ENCODE data around the gene KCNH3.

The KCNH3 gene

GRCh38 chr12:49535921-49536525 is 2.8 kb upstream of the KCNH3 start:
- Histone ChIP-seq H3K9me2 (replicated peaks; ENCODE audit: low read depth, low read length) (no peaks in the 10 kb centered on the region), H3K27me3 (ENCODE audit: insufficient read depth, low read length, poor library complexity, severe bottlenecking) (peaks cover 9% of the 10 kb centered on the region), H3K9me3 (ENCODE audit: insufficient read depth, low read depth, low read length) (no peaks in the 10 kb centered on the region), H3K79me2 (ENCODE audit: insufficient read depth, low read length) (no peaks in the 10 kb centered on the region), H3K36me3 (ENCODE audit: insufficient read depth, low read length) (no peaks in the 10 kb centered on the region), H3K9ac (ENCODE audit: low read depth, low read length, poor library complexity, severe bottlenecking) (no peak overlapping the region), H3K4me1 (ENCODE audit: insufficient read depth, low read length, poor library complexity, severe bottlenecking) (peaks cover 5% of the 10 kb centered on the region), H3K4me2 (ENCODE audit: low read depth, low read length, poor library complexity, severe bottlenecking) (no peak overlapping the region), H3K4me3 (ENCODE audit: low read length, poor library complexity, severe bottlenecking) (no peak overlapping the region), H3F3A (ENCODE audit: low read depth) (no peaks in the 10 kb centered on the region), H4K20me1 (ENCODE audit: insufficient read depth, low read length, poor library complexity, severe bottlenecking) (no peaks in the 10 kb centered on the region), H2AFZ (ENCODE audit: low read length) (no peak overlapping the region)
- TF ChIP-seq CTCF (conservative IDR thresholded peaks at IDR 0.05; ENCODE audit: low read length) = no peak
- no peak for TF ChIP-seq EZH2phosphoT487 (IDR thresholded peaks at IDR 0.05; ENCODE audit: borderline replicate concordance)

GRCh38 chr12:49536526-49537071 is 2.2 kb upstream of the KCNH3 start:
- no peaks in the 10 kb centered on the region for H3K79me2 ChIP-seq (ENCODE audit: insufficient read depth, low read length)
- TF ChIP-seq EZH2phosphoT487 (IDR thresholded peaks at IDR 0.05; ENCODE audit: borderline replicate concordance) = no peak
- H3K4me2 ChIP-seq (ENCODE audit: low read depth, low read length, poor library complexity, severe bottlenecking) = no peak overlapping the region
- no peaks in the 10 kb centered on the region for H4K20me1 ChIP-seq (ENCODE audit: insufficient read depth, low read length, poor library complexity, severe bottlenecking)
- no peaks in the 10 kb centered on the region for H3K36me3 ChIP-seq (ENCODE audit: insufficient read depth, low read length)
- no peaks in the 10 kb centered on the region for H3K9me2 ChIP-seq (replicated peaks; ENCODE audit: low read depth, low read length)
- H3K9me3 ChIP-seq (ENCODE audit: insufficient read depth, low read depth, low read length) = no peaks in the 10 kb centered on the region
- no peak overlapping the region for H3K9ac ChIP-seq (ENCODE audit: low read depth, low read length, poor library complexity, severe bottlenecking)
- H3K27me3 ChIP-seq (ENCODE audit: insufficient read depth, low read length, poor library complexity, severe bottlenecking) = peaks cover 9% of the 10 kb centered on the region
- peaks cover 5% of the 10 kb centered on the region for H3K4me1 ChIP-seq (ENCODE audit: insufficient read depth, low read length, poor library complexity, severe bottlenecking)
- no peaks in the 10 kb centered on the region for H3F3A ChIP-seq (ENCODE audit: low read depth)
- no peak overlapping the region for H3K4me3 ChIP-seq (ENCODE audit: low read length, poor library complexity, severe bottlenecking)
- no peak overlapping the region for H2AFZ ChIP-seq (ENCODE audit: low read length)

GRCh38 chr12:49537231-49537751 is 1.5 kb upstream of the KCNH3 start:
- H3K9ac ChIP-seq (ENCODE audit: low read depth, low read length, poor library complexity, severe bottlenecking) = no peak overlapping the region
- peaks cover 5% of the 10 kb centered on the region for H3K4me1 ChIP-seq (ENCODE audit: insufficient read depth, low read length, poor library complexity, severe bottlenecking)
- no peaks in the 10 kb centered on the region for H3K9me3 ChIP-seq (ENCODE audit: insufficient read depth, low read depth, low read length)
- no peaks in the 10 kb centered on the region for H3K79me2 ChIP-seq (ENCODE audit: insufficient read depth, low read length)
- peaks cover 9% of the 10 kb centered on the region for H3K27me3 ChIP-seq (ENCODE audit: insufficient read depth, low read length, poor library complexity, severe bottlenecking)
- H3K9me2 ChIP-seq (replicated peaks; ENCODE audit: low read depth, low read length) = no peaks in the 10 kb centered on the region
- TF ChIP-seq EZH2phosphoT487 (IDR thresholded peaks at IDR 0.05; ENCODE audit: borderline replicate concordance) = no peak
- no peak for TF ChIP-seq CTCF (conservative IDR thresholded peaks at IDR 0.05; ENCODE audit: low read length)
- no peak overlapping the region for H3K4me3 ChIP-seq (ENCODE audit: low read length, poor library complexity, severe bottlenecking)
- no peaks in the 10 kb centered on the region for H4K20me1 ChIP-seq (ENCODE audit: insufficient read depth, low read length, poor library complexity, severe bottlenecking)
- H3K36me3 ChIP-seq (ENCODE audit: insufficient read depth, low read length) = no peaks in the 10 kb centered on the region
- H3F3A ChIP-seq (ENCODE audit: low read depth) = no peaks in the 10 kb centered on the region
- H2AFZ ChIP-seq (ENCODE audit: low read length) = no peak overlapping the region
- H3K4me2 ChIP-seq (ENCODE audit: low read depth, low read length, poor library complexity, severe bottlenecking) = peak overlapping the region; percentile 76
